HepG2 (cell line): Measurements from ENCODE around the gene HDAC4. TPM values are rescaled to one million over a fixed set of nuclear protein-coding genes. Genes with fewer than 3 reads are reported as not detected.

Experiments used
- ATF1 ChIP-seq: IDR thresholded peaks from 2 replicates; pipeline ENCODE4 v1.6.1; 2016; ENCODE audit warnings: mild to moderate bottlenecking, control low read depth
- CAMTA2 ChIP-seq: sonication (generic); formaldehyde crosslinking; IDR thresholded peaks from 2 replicates; pipeline ENCODE4 v1.4.0; 2020; ENCODE audit warnings: mild to moderate bottlenecking, missing genetic modification reagents, borderline replicate concordance
- CHCHD3 ChIP-seq: sonication (generic); formaldehyde crosslinking; IDR thresholded peaks from 2 replicates; pipeline ENCODE4 v1.8.0; 2022; ENCODE audit warnings: mild to moderate bottlenecking, missing genetic modification reagents, moderate library complexity
- DNMT3B ChIP-seq: conservative IDR thresholded peaks from 2 replicates; pipeline ENCODE4 v1.6.1; 2016; ENCODE audit warnings: missing biosample characterization, control low read depth
- FOSL2 ChIP-seq: sonication (generic); formaldehyde crosslinking; IDR thresholded peaks from 2 replicates; pipeline ENCODE4 v1.4.0; 2020; ENCODE audit warnings: missing genetic modification reagents
- FOXA1 ChIP-seq, 2 experiments: fragments of 450-650 bp in 1 of 2; sonication (generic) in 1 of 2; formaldehyde crosslinking in 1 of 2; IDR thresholded peaks; 2 replicates each; pipeline versions ENCODE4 v1.4.0 to v1.6.1; 2016 to 2020; ENCODE audit warnings: missing genetic modification reagents in 1 of 2
- GABPB1 ChIP-seq: IDR thresholded peaks from 2 replicates; pipeline ENCODE4 v1.6.1; 2016; ENCODE audit warnings: mild to moderate bottlenecking, missing genetic modification reagents, moderate library complexity, missing compliant biosample characterization
- HES4 ChIP-seq: sonication (generic); formaldehyde crosslinking; IDR thresholded peaks from 2 replicates; pipeline ENCODE4 v1.9.0; 2021; ENCODE audit warnings: mild to moderate bottlenecking, missing genetic modification reagents, borderline replicate concordance
- KDM4B ChIP-seq: sonication (generic); formaldehyde crosslinking; IDR thresholded peaks from 2 replicates; pipeline ENCODE4 v1.4.0; 2020; ENCODE audit warnings: missing genetic modification reagents
- LBX2 ChIP-seq: sonication (generic); formaldehyde crosslinking; IDR thresholded peaks from 2 replicates; pipeline ENCODE4 v1.5.0; 2020; ENCODE audit warnings: missing genetic modification reagents, mild to moderate bottlenecking, borderline replicate concordance
- MIXL1 ChIP-seq: IDR thresholded peaks from 2 replicates; pipeline ENCODE4 v1.6.1; 2016
- NKX3-1 ChIP-seq: sonication (generic); formaldehyde crosslinking; IDR thresholded peaks from 2 replicates; pipeline ENCODE4 v1.5.0; 2020; ENCODE audit warnings: missing genetic modification reagents
- NR1H2 ChIP-seq: sonication (generic); formaldehyde crosslinking; IDR thresholded peaks from 2 replicates; pipeline ENCODE4 v1.8.1; 2022; ENCODE audit warnings: low read depth, missing genetic modification reagents, borderline replicate concordance
- POLR2AphosphoS5 ChIP-seq: IDR thresholded peaks from 2 replicates; pipeline ENCODE4 v1.6.1; 2012; ENCODE audit warnings: low read depth, low read length
- PRDM4 ChIP-seq: sonication (generic); formaldehyde crosslinking; IDR thresholded peaks from 2 replicates; pipeline ENCODE4 v1.9.0; 2021; ENCODE audit warnings: missing genetic modification reagents, borderline replicate concordance
- TP53 ChIP-seq: sonication (generic); formaldehyde crosslinking; conservative IDR thresholded peaks from 2 replicates; pipeline ENCODE4 v1.4.0; 2020; ENCODE audit warnings: missing genetic modification reagents
- TRIM22 ChIP-seq: fragments of 450-650 bp; IDR thresholded peaks from 2 replicates; pipeline ENCODE4 v1.6.1; 2017
- WIZ ChIP-seq: sonication (generic); formaldehyde crosslinking; IDR thresholded peaks from 2 replicates; pipeline ENCODE4 v1.5.1; 2020; ENCODE audit warnings: mild to moderate bottlenecking, missing genetic modification reagents
- YEATS2 ChIP-seq: sonication (generic); formaldehyde crosslinking; IDR thresholded peaks from 2 replicates; pipeline ENCODE4 v1.4.0; 2020; ENCODE audit warnings: missing genetic modification reagents, borderline replicate concordance
- ZFP36L2 ChIP-seq: sonication (generic); formaldehyde crosslinking; IDR thresholded peaks from 2 replicates; pipeline ENCODE4 v1.4.0; 2020; ENCODE audit warnings: missing genetic modification reagents
- ZFP91 ChIP-seq: sonication (generic); formaldehyde crosslinking; IDR thresholded peaks from 2 replicates; pipeline ENCODE4 v1.9.0; 2022; ENCODE audit warnings: missing genetic modification reagents, mild to moderate bottlenecking, borderline replicate concordance
- ZMYM2 ChIP-seq: sonication (generic); formaldehyde crosslinking; IDR thresholded peaks from 2 replicates; pipeline ENCODE4 v1.8.0; 2022; ENCODE audit warnings: mild to moderate bottlenecking, missing genetic modification reagents
- ZNF17 ChIP-seq: sonication (generic); formaldehyde crosslinking; IDR thresholded peaks from 2 replicates; pipeline ENCODE4 v1.5.0; 2020; ENCODE audit warnings: mild to moderate bottlenecking, missing genetic modification reagents
- ZNF382 ChIP-seq: sonication (generic); formaldehyde crosslinking; IDR thresholded peaks from 2 replicates; pipeline ENCODE4 v1.5.0; 2020; ENCODE audit warnings: missing genetic modification reagents, mild to moderate bottlenecking, borderline replicate concordance
- ZNF501 ChIP-seq: sonication (generic); formaldehyde crosslinking; IDR thresholded peaks from 2 replicates; pipeline ENCODE4 v1.5.1; 2020; ENCODE audit warnings: mild to moderate bottlenecking, moderate library complexity, missing genetic modification reagents
- ZNF841 ChIP-seq: sonication (generic); formaldehyde crosslinking; IDR thresholded peaks from 2 replicates; pipeline ENCODE4 v1.8.1; 2023; ENCODE audit warnings: missing genetic modification reagents, borderline replicate concordance
- polyA plus RNA-seq, 8 experiments: library from polyadenylated mRNA; depleted of rRNA in 3 of 8; stranded (reverse) in 7 of 8; unstranded in 1 of 8; fragments of >200 nt; fragmentation: Illumina TruSeq in 4 of 8; extraction: Trizol in 4 of 8; gene quantifications; 2 replicates each; pipeline versions ENCODE4 v1.2.1 to v1.2.3, GENCODE V29; 2011 to 2016; ENCODE audit warnings: low read depth in 4 of 8, missing spikeins in 1 of 8, mixed read lengths in 1 of 8; ENCODE audit not compliant: insufficient read depth in 1 of 8
- total RNA-seq, 5 experiments: library from RNA; depleted of rRNA; stranded (reverse); fragments of >200 nt; fragmentation: Illumina TruSeq; extraction: Trizol; gene quantifications; 2 replicates each; pipeline ENCODE4 v1.2.3, GENCODE V29; 2016; ENCODE audit warnings: low read depth in 1 of 5

HDAC4 gene
- total and polyA plus RNA-seq, 2 of the 13 experiments (the other 11 are each of a cell fraction or from before 2014, with no cell fraction given), result 10.1 to 11.5 TPM

- TF ChIP-seq TRIM22 (no peak), KDM4B (CRISPR knock-in tag) (no peak), TP53 (CRISPR knock-in tag) (no peak), WIZ (no peak), LBX2 (CRISPR knock-in tag) (no peak), ZFP36L2 (no peak), CAMTA2 (CRISPR knock-in tag) (no peak), ZMYM2 (CRISPR knock-in tag) (no peak), CHCHD3 (CRISPR knock-in tag) (no peak), ZFP91 (no peak), ZNF382 (CRISPR knock-in tag) (no peak), DNMT3B (CRISPR knock-in tag) (no peak), NR1H2 (CRISPR knock-in tag) (0 out of 2 replicates have a peak, but pooled peaks have one; percentile 61), HES4 (CRISPR knock-in tag) (peak; percentile 74; the same call in 1 of the 2 replicates), PRDM4 (CRISPR knock-in tag) (no peak), GABPB1 (no peak; the same call in 1 of the 2 replicates), ZNF841 (CRISPR knock-in tag) (no peak), FOXA1 (IDR thresholded peaks at IDR 0.05) (no peak), FOXA1 (CRISPR knock-in tag; IDR thresholded peaks at IDR 0.05) (no peak), FOSL2 (CRISPR knock-in tag) (no peak), MIXL1 (CRISPR knock-in tag) (no peak), NKX3-1 (CRISPR knock-in tag) (no peak), ATF1 (no peak), ZNF17 (CRISPR knock-in tag) (no peak), YEATS2 (no peak), ZNF501 (CRISPR knock-in tag) (no peak; the same call in 1 of the 2 replicates), POLR2AphosphoS5 (no peak)
Observed at GRCh38 chr2:239297142-239298004, 103.4 kb downstream of the HDAC4 start (continued).
